Gastrocnemius medialis (tissue), 4 donors: ENCODE data around the gene NFKBIL1.

Experiments used
- POLR2A ChIP-seq, 2 donors: fragments of 450-650 bp; IDR thresholded peaks; one replicate each; pipeline ENCODE4 v1.6.1; 2017; ENCODE audit warnings: antibody characterized with exemption in 2 of 2, mild to moderate bottlenecking in 2 of 2, moderate library complexity in 2 of 2
- TF ChIP-seq, protein P1 (sequence below), 5 experiments: fragments of 450-650 bp in 3 of 5; fragments of 200-600 bp in 2 of 5; sonication (generic) in 2 of 5; IDR thresholded peaks in 4 of 5; conservative IDR thresholded peaks in 1 of 5; 1 replicate in 4 of 5; 2 replicates in 1 of 5; pipeline ENCODE4 v1.5.1; 2016 to 2019; ENCODE audit warnings: antibody characterized with exemption in 5 of 5, mild to moderate bottlenecking in 3 of 5, moderate library complexity in 3 of 5

DNA sequence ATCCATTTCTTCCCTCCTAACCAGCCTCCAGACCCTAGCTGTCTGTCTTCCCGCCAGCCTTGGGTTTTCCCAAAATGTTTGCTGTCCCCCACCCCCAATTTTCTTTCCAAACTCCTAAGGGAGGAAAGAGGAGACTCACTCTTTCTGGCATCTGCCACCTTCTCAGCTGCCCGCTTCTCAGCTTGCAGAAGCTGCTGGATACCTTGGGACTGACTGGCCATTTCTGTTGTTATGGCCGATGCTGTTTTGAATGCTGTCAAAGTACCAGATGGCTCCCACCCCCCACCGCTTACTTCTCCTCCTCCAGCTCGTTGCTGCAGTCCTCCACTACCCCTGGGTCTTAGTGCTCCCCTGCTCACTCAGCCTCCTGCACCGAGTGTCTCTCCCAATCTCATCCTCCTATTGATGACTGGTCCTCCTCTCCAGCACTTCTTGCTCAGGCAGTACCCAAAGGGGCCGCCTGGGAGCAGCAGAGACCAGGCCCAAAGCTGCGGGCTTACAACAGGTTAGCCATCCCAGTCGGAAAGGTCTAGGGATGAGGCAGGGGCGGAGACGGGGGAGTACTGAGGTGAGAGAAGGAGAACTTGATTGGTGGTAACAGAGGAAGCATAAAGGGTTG lies 960 bp upstream of the NFKBIL1 start, which contains the start of gene ATP6V1G2:
- TF ChIP-seq, protein P1, sequence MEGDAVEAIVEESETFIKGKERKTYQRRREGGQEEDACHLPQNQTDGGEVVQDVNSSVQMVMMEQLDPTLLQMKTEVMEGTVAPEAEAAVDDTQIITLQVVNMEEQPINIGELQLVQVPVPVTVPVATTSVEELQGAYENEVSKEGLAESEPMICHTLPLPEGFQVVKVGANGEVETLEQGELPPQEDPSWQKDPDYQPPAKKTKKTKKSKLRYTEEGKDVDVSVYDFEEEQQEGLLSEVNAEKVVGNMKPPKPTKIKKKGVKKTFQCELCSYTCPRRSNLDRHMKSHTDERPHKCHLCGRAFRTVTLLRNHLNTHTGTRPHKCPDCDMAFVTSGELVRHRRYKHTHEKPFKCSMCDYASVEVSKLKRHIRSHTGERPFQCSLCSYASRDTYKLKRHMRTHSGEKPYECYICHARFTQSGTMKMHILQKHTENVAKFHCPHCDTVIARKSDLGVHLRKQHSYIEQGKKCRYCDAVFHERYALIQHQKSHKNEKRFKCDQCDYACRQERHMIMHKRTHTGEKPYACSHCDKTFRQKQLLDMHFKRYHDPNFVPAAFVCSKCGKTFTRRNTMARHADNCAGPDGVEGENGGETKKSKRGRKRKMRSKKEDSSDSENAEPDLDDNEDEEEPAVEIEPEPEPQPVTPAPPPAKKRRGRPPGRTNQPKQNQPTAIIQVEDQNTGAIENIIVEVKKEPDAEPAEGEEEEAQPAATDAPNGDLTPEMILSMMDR (IDR thresholded peaks at IDR 0.05 in 4 of 5, conservative IDR thresholded peaks at IDR 0.05 in 1 of 5), result peak; percentile 95 to 99 (median 97)
- TF ChIP-seq POLR2A (IDR thresholded peaks at IDR 0.05), result no peak
